ENCODE measurements around the gene RHOF.

RHOF gene

DNA sequence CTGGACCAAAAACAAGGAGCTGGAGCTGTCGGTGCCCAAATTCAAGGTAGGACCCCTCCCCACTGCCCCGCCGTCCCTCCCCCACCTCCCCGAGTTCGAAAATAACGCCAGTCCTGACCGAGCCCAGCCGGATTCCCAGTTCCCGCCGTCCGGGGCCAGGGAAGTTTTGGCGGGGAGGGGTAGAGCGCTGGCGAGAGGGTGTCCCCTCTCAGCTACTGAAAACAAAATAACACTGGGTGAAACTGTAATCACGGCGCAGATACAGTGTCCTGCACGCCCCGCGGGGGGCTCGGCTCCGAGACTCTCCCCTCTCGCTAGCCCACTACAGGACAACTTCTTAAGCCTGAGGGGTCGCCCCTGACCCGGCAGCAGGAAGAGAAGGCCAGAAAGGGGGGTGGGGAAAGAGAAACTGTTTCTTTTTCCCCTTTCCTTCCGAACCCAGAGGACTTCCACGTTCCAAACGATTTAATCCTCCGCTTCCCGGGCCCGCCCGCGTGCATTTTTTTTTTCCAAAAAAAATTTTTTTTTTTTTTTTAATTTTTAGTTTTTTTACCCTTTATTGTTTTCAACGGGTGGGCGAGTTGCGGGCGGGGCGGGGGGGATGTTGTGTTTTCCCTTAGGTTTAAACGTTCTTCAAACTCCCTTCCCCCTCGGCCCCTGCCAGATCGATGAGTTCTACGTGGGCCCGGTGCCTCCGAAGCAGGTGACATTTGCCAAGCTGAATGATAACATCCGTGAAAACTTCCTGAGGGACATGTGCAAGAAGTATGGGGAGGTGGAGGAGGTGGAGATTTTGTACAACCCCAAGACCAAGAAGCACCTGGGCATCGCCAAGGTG is 11.9 kb upstream of the RHOF start:
- peak in 3 of 51 donors; percentile 9 to 32 (median 12) for DNase-seq

DNA sequence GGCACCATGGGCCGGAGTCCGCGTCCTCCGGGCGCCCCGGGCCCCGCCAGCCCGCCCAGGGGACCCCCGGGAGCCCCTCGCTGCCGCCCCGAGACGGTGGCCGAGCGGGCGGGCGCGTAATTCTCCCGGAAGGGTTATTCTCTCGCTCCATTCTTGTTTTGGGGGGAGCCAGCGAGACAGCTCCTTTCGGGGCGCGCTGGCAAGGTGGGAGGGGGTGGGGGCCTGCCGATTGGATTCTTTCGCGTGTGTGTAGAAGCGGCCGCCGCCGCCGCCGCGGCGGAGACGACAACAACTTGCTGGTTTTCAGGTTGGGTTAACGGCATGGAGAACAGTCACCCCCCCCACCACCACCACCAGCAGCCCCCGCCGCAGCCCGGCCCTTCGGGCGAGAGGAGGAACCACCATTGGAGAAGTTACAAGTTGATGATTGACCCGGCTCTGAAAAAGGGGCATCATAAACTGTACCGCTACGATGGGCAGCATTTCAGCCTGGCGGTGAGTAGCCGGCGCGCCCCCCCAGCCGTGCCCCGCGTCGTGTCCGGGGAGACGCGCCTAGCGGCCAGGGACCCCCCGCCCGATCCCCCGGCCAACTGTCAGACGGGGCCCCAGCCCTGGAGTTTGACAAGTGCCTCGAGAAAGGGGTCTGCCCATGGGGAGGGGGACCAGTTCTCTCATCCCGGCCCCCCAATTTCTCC is 11.1 kb upstream of the RHOF start:
- DNase-seq: peak in 23 of 51 donors; percentile 13 to 65 (median 28)

DNA sequence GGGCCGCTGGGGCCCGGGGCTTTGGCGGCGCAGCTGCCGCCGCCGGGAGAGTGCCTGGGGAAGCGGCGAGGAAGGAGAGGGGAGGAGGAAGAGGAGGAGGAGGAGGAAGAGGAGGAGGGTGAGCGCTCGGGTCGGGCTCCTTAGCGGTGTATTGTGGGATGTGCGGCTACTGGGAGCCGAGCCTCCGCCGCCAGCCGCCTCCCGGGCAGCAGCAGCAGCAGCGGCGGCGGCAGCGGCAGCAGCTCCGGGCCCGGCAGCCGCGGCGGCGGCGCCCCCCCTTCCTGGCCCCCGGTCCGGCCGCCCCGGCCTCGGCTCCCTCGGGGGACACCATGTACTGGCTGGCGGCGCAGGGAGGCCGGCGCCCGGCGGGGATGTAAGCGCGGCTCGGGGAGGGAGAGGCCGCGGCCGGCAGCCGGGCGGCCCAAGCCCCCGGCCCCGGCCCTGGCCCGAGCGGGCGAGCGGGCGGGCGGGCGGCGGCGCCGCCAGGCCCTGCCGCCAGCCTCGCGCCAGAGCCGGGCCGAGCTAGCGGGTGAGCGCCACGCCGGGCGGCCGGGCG is 10.5 kb upstream of the RHOF start, which contains the start of gene SETD1B:
Gene SETD1B (plus strand): TSS at position 149 of the 556 bp plus-strand sequence. CDS start 729 bp downstream, outside the sequence.
- peak in 41 of 51 donors; percentile 14 to 81 (median 45) for DNase-seq

DNA sequence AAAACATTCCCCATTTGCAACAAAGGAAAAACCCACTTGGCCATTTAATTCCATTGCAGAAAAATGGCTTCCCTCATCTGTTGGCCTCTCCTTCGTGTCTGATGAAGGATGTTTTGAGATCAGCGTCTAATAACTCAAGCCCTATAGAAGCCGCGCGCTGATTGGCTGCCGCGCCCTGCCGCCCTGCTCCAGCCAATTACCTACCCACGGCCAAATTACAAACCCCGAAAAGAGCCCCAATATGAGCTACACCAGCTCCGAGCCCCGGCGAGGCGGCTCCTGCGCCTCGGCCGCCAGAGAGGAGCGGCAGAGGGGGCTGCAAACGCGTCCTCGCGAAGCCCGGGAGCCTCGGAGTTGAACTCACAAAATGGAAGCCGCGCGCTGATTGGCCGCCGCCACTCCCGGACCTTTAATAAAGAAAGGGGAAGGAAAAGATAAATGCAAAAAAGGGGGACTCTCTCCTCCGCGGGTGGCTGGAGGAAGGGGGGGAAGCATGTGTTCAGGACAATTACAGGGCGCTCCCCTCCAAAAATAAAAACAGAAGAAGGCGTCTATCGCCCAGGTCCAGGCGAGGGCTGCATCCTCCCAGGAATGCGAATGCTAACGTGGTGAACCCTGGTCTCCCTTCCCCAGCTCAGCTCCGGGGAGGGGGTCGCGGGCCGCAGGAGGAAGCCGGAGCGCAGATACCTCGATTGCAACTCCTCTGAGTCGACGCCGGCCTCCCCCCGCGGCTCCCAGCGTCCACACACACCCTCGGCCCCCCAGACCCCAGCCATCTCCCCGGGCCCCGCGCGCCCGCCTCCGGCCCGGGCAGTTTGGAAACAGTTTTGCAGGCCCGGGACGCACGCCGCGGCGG is 9.6 kb upstream of the RHOF start:
- DNase-seq: peak; percentile 61 to 99 (median 92)

DNA sequence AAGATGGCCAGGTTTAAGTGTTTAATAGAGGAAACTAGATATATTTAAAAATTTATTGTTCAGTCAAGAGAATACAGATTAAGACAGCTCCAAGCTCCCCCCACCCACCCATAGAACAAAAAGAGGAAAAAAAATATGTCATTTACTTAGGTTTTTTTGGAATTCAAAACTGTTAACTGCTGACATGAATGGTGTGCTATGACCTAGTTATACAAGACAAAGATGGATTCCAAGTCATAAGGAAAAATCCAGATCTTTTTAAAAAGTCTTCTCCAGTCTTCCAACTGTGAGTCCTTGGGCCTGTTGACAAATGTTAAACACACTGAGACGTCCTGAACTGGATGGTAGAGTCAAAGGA is 9.0 kb upstream of the RHOF start:
- DNase-seq: no peak

DNA sequence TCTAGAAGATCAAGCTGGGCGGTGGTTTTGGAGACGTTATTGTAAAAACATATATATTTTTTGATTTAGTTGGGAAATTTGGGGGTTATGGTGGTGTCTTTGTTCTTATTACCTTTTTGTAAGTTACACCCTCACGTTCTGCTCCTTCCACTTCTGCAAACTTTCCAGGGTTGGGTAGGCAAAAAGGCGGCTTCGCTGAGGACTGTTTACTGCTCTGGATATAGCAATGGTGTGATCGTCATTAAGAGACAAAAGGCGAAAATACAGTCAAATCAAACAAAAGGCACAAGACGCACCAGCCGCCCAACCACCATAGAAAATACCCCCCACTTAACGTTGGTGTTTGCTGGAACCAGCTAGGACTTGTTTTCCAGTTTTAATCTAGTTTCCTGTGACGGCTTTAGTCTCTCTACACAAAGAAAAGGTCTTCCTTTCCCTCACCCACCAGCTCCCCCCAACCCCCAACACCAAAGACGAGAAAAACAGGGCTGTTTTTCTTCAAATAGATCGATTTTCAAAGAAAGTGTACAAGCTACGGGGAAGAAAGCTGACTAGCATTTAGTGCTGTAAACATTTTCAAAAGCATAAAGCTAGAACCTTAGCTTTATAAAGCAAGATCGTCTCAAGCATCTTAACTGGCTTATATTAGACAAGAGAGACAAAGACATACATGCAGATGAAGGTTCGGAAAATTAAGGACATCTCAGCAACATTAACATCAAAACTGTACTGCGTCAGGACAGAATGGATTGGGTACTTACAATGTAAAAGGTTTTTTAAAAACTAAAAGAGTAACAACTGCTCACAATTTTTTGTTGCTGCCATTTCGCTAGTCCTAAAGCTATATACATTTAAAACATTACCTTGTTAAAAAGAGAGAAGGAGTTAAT is 8.4 kb upstream of the RHOF start:
- DNase-seq: peak in 13 of 51 donors; percentile 14 to 85 (median 40)

DNA sequence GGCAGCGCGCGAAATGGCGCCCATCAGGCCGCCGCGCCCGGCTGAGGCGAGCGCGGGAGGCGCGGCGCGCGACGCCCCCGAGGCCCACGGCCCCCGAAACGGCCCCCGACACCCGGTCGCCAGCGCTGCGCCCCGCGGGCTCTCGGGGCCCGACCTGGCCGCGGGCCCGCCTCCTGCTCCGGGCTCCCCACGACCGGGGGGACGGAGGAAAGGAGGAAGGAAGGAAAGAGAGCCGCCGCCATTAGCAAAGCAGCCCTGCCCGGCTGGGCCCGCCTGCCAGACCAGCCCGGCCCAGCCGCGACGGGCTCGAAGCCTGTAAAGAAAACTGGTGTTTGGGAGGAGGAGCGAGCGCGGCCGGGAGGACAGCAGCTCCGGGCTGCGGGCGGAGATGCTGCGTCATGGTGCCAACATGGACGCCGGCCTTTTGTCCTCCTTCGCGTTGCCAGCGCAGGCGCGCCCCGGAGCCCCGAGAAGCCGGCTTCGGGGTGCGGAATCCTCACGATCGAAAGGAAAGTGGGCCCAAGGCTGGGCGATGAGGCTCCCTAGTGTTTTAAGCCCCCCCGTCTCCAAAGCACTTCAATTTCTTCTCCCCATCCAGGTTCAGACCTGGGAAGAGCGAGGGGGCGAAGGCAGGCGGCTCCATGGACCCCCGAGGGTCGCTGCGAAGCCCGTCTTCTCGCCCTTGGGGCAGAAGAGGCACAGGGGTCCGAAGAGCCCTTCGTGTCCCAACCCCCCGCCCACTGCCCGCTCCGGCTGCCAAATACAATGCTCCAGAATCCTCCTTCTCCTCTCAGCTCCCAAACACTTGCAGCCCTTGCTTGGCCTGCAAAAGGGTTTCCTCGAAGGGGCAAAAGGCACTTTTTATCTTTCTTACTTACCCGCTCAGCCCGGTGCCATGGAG is 7.5 kb upstream of the RHOF start:
- peak in 49 of 51 donors; percentile 20 to 79 (median 61) for DNase-seq

DNA sequence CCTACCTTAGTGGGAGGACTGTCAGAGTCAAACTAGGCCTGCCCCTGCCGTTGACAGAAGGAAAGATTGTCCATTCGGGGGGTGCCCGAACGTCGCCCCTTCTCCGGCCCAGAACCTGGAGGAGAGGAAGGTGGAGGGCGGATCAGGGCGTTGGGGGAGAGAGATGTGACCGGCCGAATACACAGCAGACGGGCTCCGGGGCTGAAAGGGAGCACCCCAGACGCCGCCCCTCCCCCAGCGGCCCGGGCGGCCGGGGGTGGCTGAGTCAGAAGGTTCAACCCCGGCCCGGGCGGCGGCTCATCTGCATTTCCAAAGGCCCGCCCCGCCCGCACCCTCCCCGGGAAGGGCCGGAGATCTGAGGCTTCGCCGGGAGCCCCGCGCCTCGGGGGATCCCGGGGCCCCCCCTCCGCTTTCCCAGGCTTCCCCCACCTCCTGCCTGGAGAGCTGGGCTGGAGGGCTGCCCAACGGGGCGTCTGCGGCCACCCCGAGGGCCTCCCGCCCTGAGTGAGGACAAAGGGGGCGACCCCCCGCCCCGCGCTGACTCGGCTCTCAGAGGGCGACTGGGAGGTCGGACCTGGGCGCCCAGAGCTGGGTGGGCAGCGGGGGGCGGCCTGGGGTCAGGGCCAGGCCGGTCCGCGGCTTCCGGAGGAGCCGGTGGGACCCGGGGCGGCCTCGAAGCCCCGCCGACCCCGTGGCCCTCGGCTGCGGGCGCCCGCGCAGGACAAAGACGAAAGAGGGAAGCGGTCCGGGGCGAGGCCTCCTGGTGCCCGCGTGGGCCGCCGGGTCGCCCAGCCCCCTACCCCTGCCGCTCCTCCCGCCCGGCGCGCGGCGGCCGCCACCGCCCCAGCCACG is 6.6 kb upstream of the RHOF start:
- peak in 48 of 51 donors; percentile 28 to 88 (median 63) for DNase-seq

DNA sequence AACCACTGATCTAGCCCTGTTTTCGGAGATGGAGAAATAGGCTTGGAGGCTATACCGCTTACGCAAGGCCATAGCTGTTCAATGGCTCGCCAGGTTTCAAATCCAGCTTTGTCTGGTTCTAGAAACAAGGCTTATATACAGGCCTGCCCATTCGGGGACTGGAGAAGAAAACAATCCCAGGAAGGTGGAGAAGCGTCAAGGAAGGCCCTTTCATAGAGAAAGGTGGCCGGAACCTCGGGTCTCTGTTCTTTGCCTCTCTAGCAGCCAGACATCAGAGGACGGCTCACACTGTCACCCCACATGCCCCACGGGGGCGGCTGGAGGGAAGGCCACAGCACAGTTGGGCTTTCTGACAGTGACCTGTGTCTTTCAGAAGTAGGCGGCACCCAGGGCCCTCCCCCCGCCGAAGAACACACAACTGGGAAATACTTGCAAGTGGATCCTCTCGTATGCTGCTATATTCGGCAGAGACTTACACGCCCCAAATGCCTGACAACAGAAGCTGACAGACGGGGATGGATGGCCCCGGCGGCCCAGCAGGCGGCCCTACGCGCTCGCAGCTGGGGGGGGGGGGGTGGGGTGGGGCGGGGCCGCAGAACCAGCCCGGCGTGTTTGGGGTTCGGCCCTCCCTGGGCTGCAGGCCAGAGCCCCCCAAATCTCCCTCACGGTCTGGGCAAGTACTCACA is 5.8 kb upstream of the RHOF start:
- DNase-seq: peak in 44 of 51 donors; percentile 8 to 75 (median 45)

DNA sequence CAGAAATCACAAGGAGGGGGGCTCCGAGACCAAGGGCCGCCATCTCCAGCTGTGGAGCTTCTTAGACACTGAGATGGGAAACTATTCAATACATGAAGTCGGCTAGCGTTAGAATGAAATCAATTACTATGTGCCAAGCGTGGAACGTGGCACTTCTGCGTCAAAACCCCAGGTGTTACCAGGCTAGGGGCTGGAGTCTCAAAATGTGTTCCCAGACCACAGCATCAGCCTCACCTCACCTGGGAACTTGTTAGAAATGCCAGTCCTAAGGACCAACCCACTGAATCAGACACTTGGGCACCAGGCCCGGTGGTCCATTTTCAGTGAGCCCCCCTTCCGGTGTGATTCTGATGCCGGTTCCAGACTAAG is 5.3 kb upstream of the RHOF start:
- DNase-seq: peak in 4 of 51 donors; percentile 34 to 47 (median 41)

DNA sequence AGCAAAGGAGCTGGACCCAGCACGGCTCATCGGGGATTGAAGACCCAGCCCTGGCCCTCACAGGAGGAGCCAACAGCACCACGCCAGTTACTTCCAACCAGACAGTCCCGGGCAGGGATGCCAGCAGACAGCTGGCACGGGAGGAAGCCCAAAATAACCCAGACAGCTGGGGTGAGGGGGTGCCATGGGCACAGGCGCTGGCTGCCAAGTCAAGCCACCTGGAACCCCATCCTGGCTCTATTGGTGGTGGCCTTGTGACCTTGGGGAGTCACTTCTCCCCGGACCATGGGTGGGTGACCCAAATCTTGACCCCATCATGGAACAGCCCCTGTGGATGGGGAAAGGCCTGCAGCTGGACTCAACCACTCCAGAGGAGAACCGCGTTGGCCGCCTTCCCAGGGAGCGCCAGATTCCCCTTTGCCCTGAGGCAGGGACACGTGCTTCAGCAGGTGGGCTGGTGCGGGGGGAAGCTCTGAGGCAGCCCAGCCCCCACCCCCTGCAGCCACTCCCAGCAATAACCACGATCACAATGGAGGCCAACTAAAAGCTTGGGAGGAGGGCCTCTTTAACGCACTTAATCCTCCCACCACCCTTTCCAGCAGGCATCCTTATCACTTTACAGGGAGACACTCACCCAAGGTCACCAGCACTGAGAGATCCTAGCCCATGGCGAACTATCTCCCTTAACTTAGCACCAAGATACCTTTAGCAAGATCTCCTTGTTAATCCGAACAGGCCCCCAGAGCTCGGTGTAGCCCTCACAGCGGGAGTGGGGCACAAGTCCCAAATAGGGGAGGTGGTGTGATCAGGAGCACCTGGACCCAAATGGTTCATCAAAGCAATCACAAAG is 4.7 kb upstream of the RHOF start:
- peak in 37 of 51 donors; percentile 14 to 78 (median 53) for DNase-seq

DNA sequence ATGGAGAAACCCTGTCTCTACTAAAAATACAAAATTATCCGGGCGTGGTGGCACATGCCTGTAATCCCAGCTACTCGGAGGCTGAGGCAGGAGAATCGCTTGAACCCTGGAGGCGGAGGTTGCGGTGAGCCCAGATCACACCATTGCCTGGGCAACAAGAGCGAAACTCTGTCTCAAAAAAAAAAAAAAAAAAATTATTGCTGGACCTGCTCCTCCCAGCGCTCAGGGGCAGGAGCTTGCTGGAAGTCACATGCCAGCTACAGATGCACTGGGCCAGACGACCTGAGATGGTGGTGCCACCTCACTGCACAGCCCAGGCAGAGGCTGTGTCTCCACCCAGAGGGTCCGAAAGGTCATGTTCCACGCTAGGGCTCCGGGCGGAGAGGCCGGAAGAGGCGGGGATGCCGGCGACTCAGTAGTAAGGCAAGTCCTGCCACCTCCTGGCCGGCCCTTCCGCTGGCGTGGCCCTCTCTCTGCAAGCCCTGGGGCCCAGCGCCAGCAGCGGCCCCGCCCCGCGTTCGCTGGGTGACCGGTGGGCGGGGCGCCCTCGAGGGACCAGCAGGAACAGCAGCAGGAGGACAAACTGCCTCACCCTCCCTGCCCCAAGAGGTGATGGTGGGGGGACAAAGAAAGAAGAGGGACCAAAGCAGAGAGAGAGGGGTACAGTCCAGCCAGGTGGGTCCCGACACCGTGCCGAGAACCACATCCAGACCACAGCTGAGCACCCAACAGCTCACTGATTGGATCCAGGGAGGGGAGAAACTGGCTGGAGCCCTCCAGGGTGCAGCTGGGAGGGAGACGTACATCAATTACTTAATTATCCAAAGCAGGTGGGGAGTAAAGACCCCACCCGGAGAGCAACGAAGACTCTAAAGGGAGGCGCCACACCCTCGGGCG is 3.6 kb upstream of the RHOF start:
- peak in 49 of 51 donors; percentile 19 to 90 (median 71) for DNase-seq

DNA sequence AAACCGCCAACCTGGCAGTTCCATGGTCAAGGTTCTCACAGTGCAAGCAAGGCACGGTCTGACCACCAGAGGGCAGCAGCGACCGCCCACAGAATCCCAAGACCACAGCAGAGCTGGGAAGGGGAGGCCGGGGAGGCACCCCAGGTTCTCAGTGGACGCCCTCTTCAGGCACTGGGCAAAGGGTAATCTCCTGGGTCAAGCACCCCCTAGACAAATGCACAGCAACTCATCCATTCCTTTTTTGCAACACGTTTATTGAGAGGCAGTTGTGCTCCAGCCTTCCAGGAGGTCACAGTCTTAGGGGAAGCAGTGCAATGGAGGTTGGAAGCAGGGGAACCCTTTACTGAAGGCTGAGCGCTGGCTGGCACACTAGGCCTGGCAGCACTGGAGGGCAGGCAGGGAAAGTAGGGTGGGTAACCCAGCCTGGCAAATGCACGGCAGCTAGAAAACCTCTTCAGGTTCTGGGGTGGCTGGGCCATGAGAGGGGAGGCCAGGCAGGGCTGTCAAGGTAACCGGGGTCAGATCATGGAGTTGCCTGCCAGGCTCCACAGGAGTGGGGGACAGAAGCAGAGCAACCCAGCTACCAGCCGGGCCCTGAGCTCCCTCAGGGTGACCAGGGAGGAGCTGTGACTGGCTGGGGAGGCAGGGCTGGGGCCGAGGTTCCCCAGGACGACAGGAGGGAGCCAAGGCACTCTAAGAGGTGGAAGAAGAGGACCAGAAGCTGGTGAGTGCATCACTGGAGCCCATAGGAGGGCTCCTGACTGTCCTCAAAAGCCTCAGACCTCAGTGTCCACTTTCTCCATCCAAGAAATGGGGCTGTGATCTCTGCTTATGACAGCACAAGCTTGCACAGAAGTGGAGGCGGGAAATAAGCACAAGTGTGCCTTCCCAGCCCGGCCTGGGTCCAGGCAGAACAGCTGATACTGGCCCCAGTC is 1.8 kb upstream of the RHOF start:
- peak in 49 of 51 donors; percentile 35 to 94 (median 74) for DNase-seq

DNA sequence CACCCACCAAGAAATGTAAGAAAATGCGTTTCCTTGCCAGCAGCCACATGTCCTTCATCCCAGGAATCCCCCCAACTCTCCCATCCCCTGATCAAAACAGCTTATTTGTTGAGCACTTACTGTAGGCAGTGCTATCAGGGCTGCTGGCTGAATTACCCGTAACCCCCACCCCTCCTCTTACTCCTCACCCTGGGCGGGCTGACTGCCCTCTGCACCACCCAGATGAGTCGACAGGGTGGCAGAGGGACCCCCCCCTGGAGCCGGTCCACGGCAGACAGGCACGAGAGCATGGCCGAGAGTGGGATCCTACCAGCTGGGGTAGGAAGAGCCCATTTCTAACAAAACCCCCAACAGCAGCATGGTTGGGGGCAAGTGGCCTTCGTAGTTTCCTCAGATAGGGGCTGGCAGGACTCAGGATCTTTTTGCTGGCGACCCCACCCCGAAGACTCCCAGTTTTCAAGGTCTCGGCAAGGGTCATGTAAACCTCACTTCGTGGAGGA is 1.1 kb upstream of the RHOF start:
- DNase-seq: peak in 4 of 51 donors; percentile 33 to 49 (median 38)
